ENCODE data around the gene TDRKH. TPM values are rescaled to one million over a fixed set of nuclear protein-coding genes. Genes with fewer than 3 reads are reported as not detected.
"Not testable (repeated sequence)": the region's sequence is repeated elsewhere in the genome, so short reads cannot be mapped to it uniquely, and the experiment has no call there.

TDRKH gene
- total RNA-seq, 2 donors from 2014 or later, result 6.8 to 9.1 TPM

GRCh38 chr1:151790940-151791651, 796 bp upstream of the TDRKH start:
- DNase-seq, result peak; percentile 35
- Histone ChIP-seq H3K4me3 (peak overlapping the region; percentile 65), H3K27ac (peak overlapping the region; percentile 61), H3K27me3 (no peaks in the 10 kb centered on the region), H3K9ac (ENCODE audit: low read depth in 2 of 2, low read length in 2 of 2) (peak overlapping the region; percentile 51 to 89), H3K36me3 (no peaks in the 10 kb centered on the region), H3K4me1 (no peaks in the 10 kb centered on the region), H3K9me3 (no peaks in the 10 kb centered on the region)
- intact Hi-C loops (cut with DNase I), result no loop called here
- TF ChIP-seq, protein P1, sequence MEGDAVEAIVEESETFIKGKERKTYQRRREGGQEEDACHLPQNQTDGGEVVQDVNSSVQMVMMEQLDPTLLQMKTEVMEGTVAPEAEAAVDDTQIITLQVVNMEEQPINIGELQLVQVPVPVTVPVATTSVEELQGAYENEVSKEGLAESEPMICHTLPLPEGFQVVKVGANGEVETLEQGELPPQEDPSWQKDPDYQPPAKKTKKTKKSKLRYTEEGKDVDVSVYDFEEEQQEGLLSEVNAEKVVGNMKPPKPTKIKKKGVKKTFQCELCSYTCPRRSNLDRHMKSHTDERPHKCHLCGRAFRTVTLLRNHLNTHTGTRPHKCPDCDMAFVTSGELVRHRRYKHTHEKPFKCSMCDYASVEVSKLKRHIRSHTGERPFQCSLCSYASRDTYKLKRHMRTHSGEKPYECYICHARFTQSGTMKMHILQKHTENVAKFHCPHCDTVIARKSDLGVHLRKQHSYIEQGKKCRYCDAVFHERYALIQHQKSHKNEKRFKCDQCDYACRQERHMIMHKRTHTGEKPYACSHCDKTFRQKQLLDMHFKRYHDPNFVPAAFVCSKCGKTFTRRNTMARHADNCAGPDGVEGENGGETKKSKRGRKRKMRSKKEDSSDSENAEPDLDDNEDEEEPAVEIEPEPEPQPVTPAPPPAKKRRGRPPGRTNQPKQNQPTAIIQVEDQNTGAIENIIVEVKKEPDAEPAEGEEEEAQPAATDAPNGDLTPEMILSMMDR (IDR thresholded peaks at IDR 0.05), result no peak

DNA sequence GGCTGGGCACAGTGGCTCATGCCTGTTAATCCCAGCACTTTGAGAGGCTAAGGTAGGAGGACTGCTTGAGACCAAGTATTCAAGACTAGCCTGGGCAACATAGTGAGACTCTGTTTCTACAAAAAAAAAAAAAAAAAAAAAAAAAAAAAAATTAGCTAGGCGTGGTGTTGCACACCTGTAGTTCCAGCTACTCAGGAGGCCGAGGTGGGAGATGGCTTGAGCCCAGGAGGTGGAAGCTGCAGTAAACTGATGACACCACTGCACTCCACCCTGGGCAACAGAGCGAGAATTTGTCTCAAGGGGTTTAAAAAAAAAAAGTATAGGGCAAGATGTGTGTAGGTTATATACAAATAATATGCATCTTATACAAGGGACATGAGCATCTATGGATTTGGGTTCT, 2.6 kb downstream of the TDRKH start:
- no peaks in the 10 kb centered on the region for H3K9me3 ChIP-seq
- no peaks in the 10 kb centered on the region for H3K4me1 ChIP-seq
- DNase-seq, result no peak
- intact Hi-C loops (cut with DNase I), result no loop called here
- no peaks in the 10 kb centered on the region for H3K27me3 ChIP-seq
- no peaks in the 10 kb centered on the region for H3K36me3 ChIP-seq
- H3K4me3 ChIP-seq, result no peak overlapping the region
- TF ChIP-seq, protein P1 (IDR thresholded peaks at IDR 0.05), result no peak
- H3K9ac ChIP-seq (ENCODE audit: low read depth in 2 of 2, low read length in 2 of 2), result no peak overlapping the region
- no peak overlapping the region for H3K27ac ChIP-seq

- no peaks in the 10 kb centered on the region for H3K4me1 ChIP-seq
- no peak for DNase-seq
- TF ChIP-seq, protein P1 (IDR thresholded peaks at IDR 0.05), result no peak
- intact Hi-C loops (cut with DNase I), result no loop called here
- no peaks in the 10 kb centered on the region for H3K9me3 ChIP-seq
- no peaks in the 10 kb centered on the region for H3K36me3 ChIP-seq
- H3K27me3 ChIP-seq, result no peaks in the 10 kb centered on the region
- no peak overlapping the region for H3K27ac ChIP-seq
- no peak overlapping the region for H3K4me3 ChIP-seq
- no peak overlapping the region for H3K9ac ChIP-seq (ENCODE audit: low read depth in 2 of 2, low read length in 2 of 2)
These were observed 6.5 kb downstream of the TDRKH start for GRCh38 chr1:151783796-151784195.

DNA sequence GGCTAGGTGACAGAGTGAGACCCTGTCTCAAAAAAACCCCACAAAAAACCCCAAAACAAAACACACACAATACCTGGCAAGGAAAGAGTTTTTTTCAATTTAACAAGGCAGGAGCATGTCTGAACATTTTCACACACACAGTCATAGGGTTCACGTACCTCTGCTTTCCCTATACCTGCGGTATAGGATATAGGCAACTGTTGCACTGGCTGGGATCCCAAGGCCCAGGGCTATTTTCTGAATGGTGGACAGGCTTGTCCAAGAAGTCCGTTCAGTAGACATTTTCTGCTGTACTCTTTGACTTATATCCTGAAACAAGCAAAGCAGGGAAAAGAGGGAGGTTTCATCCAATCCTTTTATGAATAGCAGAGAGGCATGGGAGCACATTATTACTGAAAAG, 7.6 kb downstream of the TDRKH start:
- Histone ChIP-seq H3K27me3 (no peaks in the 10 kb centered on the region), H3K4me3 (no peak overlapping the region), H3K4me1 (no peaks in the 10 kb centered on the region), H3K27ac (no peak overlapping the region), H3K9me3 (no peaks in the 10 kb centered on the region), H3K9ac (ENCODE audit: low read depth in 2 of 2, low read length in 2 of 2) (no peak overlapping the region), H3K36me3 (no peaks in the 10 kb centered on the region)
- DNase-seq, result no peak
- intact Hi-C loops (cut with DNase I), result no loop called here
- TF ChIP-seq, protein P1 (IDR thresholded peaks at IDR 0.05), result no peak

DNA sequence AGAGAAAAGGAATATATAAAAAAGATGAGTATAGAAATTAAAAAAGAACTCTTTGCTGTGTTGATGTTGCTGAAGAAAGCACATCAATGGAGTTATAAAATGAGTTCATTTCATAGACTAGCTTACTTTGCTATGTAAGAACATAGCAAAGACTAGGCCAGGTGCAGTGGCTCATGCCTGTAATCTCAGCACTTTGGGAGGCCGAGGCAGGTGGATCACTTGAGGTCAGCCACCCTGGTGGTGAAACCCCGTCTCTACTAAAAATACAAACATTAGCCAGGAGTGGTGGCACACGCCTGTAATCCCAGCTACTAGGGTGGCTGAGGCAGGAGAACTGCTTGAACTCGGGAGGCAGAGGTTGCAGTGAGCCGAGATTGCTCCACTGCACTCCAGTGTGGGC, 8.3 kb downstream of the TDRKH start:
- intact Hi-C loops (cut with DNase I); H3K36me3 ChIP-seq; DNase-seq; H3K4me3 ChIP-seq; H3K9me3 ChIP-seq; H3K27ac ChIP-seq; H3K9ac ChIP-seq (ENCODE audit: low read depth in 2 of 2, low read length in 2 of 2); H3K4me1 ChIP-seq; H3K27me3 ChIP-seq: not testable (repeated sequence)

GRCh38 chr1:151780736-151781135, 9.6 kb downstream of the TDRKH start:
- H3K9ac ChIP-seq (ENCODE audit: low read depth in 2 of 2, low read length in 2 of 2); H3K27ac ChIP-seq; DNase-seq; intact Hi-C loops (cut with DNase I); H3K9me3 ChIP-seq; H3K36me3 ChIP-seq; H3K4me1 ChIP-seq; H3K27me3 ChIP-seq; H3K4me3 ChIP-seq: not testable (repeated sequence)

Data from colonic mucosa (tissue), 4 donors.